Measurements from ENCODE around the gene ECE1. TPM values are rescaled to one million over a fixed set of nuclear protein-coding genes. Genes with fewer than 3 reads are reported as not detected.

The ECE1 gene
- total and polyA plus RNA-seq, 9 of the 15 experiments (the other 6 are each of a cell fraction or from before 2014, with no cell fraction given): 0.56 to 34.8 (median 11.0) TPM

- TF ChIP-seq, protein P1, sequence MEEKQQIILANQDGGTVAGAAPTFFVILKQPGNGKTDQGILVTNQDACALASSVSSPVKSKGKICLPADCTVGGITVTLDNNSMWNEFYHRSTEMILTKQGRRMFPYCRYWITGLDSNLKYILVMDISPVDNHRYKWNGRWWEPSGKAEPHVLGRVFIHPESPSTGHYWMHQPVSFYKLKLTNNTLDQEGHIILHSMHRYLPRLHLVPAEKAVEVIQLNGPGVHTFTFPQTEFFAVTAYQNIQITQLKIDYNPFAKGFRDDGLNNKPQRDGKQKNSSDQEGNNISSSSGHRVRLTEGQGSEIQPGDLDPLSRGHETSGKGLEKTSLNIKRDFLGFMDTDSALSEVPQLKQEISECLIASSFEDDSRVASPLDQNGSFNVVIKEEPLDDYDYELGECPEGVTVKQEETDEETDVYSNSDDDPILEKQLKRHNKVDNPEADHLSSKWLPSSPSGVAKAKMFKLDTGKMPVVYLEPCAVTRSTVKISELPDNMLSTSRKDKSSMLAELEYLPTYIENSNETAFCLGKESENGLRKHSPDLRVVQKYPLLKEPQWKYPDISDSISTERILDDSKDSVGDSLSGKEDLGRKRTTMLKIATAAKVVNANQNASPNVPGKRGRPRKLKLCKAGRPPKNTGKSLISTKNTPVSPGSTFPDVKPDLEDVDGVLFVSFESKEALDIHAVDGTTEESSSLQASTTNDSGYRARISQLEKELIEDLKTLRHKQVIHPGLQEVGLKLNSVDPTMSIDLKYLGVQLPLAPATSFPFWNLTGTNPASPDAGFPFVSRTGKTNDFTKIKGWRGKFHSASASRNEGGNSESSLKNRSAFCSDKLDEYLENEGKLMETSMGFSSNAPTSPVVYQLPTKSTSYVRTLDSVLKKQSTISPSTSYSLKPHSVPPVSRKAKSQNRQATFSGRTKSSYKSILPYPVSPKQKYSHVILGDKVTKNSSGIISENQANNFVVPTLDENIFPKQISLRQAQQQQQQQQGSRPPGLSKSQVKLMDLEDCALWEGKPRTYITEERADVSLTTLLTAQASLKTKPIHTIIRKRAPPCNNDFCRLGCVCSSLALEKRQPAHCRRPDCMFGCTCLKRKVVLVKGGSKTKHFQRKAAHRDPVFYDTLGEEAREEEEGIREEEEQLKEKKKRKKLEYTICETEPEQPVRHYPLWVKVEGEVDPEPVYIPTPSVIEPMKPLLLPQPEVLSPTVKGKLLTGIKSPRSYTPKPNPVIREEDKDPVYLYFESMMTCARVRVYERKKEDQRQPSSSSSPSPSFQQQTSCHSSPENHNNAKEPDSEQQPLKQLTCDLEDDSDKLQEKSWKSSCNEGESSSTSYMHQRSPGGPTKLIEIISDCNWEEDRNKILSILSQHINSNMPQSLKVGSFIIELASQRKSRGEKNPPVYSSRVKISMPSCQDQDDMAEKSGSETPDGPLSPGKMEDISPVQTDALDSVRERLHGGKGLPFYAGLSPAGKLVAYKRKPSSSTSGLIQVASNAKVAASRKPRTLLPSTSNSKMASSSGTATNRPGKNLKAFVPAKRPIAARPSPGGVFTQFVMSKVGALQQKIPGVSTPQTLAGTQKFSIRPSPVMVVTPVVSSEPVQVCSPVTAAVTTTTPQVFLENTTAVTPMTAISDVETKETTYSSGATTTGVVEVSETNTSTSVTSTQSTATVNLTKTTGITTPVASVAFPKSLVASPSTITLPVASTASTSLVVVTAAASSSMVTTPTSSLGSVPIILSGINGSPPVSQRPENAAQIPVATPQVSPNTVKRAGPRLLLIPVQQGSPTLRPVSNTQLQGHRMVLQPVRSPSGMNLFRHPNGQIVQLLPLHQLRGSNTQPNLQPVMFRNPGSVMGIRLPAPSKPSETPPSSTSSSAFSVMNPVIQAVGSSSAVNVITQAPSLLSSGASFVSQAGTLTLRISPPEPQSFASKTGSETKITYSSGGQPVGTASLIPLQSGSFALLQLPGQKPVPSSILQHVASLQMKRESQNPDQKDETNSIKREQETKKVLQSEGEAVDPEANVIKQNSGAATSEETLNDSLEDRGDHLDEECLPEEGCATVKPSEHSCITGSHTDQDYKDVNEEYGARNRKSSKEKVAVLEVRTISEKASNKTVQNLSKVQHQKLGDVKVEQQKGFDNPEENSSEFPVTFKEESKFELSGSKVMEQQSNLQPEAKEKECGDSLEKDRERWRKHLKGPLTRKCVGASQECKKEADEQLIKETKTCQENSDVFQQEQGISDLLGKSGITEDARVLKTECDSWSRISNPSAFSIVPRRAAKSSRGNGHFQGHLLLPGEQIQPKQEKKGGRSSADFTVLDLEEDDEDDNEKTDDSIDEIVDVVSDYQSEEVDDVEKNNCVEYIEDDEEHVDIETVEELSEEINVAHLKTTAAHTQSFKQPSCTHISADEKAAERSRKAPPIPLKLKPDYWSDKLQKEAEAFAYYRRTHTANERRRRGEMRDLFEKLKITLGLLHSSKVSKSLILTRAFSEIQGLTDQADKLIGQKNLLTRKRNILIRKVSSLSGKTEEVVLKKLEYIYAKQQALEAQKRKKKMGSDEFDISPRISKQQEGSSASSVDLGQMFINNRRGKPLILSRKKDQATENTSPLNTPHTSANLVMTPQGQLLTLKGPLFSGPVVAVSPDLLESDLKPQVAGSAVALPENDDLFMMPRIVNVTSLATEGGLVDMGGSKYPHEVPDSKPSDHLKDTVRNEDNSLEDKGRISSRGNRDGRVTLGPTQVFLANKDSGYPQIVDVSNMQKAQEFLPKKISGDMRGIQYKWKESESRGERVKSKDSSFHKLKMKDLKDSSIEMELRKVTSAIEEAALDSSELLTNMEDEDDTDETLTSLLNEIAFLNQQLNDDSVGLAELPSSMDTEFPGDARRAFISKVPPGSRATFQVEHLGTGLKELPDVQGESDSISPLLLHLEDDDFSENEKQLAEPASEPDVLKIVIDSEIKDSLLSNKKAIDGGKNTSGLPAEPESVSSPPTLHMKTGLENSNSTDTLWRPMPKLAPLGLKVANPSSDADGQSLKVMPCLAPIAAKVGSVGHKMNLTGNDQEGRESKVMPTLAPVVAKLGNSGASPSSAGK (IDR thresholded peaks at IDR 0.05): peak; percentile 92
- TF ChIP-seq YBX1 (IDR thresholded peaks at IDR 0.05) (no peak), TRIM28 (IDR thresholded peaks at IDR 0.05) (no peak), RB1 (IDR thresholded peaks at IDR 0.05; ENCODE audit: low read depth) (no peak), E2F3 (CRISPR knock-in tag; IDR thresholded peaks at IDR 0.05) (peak; percentile 26; the same call in 1 of the 2 replicates), NR1H2 (CRISPR knock-in tag; IDR thresholded peaks at IDR 0.05) (no peak), BHLHE40 (IDR thresholded peaks at IDR 0.05; ENCODE audit: low read length) (peak; percentile 60; the same call in 1 of the 2 replicates), FOXJ3 (CRISPR knock-in tag; IDR thresholded peaks at IDR 0.05) (no peak), ZFP1 (CRISPR knock-in tag; IDR thresholded peaks at IDR 0.05) (no peak), SRSF3 (IDR thresholded peaks at IDR 0.05; ENCODE audit: insufficient read depth, low read length) (0 out of 2 replicates have a peak, but pooled peaks have one; percentile 66), ZKSCAN8 (CRISPR knock-in tag; IDR thresholded peaks at IDR 0.05) (no peak; the same call in 1 of the 2 replicates), ZFP36 (IDR thresholded peaks at IDR 0.05; ENCODE audit: low read depth, low read length, partially characterized antibody) (no peak), EP400 (IDR thresholded peaks at IDR 0.05) (no peak), TEAD1 (CRISPR knock-in tag; IDR thresholded peaks at IDR 0.05) (peak in 1 of 2 experiments; percentile 64; a peak in 1 of 4 replicates), MBD2 (IDR thresholded peaks at IDR 0.05; ENCODE audit: borderline replicate concordance, low read depth) (no peak), ZBTB12 (CRISPR knock-in tag; IDR thresholded peaks at IDR 0.05) (0 out of 2 replicates have a peak, but pooled peaks have one; percentile 26), GATAD2B (IDR thresholded peaks at IDR 0.05; ENCODE audit: borderline replicate concordance) (no peak)
Observed at GRCh38 chr1:21262293-21263051, 27.8 kb downstream of the ECE1 start (continued).
